HuH-7.5 (cell line): ENCODE measurements around the gene DDT.
"Not testable (repeated sequence)": the region's sequence is repeated elsewhere in the genome, so short reads cannot be mapped to it uniquely, and the experiment has no call there.

Source experiments
- DNase-seq: peaks from one replicate; pipeline ENCODE4 v3.0.0; 2011; ENCODE audit warnings: low spot score

Gene DDT

DNA sequence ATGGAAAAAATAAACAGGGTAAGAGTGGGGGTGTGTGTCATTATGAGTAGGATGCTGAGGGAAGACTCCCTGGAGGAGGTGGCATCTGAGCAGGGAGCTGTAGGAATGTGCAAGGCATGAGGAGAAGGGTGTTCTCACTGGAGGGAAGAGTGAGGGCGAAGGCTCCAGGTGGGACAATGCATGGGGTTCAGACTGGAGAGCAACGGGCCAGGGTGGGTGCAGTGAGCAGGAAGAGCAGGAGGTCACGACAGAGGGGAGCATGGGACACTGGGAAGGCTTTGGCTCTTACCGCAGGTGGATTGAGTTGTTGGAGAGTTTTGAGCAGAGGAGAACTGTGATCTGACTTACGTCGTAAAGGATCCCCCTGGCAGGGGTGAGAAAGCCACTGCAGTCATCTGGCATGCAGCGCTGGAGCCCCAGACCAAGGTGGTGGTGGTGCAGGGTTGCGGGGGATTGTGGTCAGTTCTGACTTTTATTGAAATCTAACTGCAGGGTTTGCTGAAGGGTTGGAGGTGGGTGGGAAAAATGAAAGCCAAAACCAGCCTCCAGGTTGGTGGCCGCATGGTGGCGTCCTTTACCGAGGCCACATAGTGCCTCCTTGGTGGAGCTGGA is 21.3 kb downstream of the DDT start:
- DNase-seq: not testable (repeated sequence)

DNA sequence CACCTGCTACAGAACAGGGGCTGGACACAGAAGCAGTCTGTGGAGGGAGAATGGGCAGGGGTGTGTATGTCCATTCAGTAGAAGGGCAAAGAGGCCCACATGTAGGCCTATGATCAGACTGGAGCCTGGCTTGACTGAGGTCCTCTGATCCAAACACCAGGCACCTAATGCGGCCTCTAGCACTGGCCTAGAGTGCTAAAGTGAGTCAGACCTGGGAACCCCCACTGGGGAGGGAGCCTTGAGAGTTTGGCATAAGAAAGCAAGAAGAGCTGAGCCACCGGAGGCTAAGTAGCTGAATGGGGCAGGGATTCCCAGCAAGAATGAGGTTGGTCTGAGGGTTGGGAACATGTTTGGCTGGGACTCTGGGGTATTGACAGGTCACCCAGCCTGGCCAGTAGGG is 22.9 kb downstream of the DDT start:
- DNase-seq: not testable (repeated sequence)

DNA sequence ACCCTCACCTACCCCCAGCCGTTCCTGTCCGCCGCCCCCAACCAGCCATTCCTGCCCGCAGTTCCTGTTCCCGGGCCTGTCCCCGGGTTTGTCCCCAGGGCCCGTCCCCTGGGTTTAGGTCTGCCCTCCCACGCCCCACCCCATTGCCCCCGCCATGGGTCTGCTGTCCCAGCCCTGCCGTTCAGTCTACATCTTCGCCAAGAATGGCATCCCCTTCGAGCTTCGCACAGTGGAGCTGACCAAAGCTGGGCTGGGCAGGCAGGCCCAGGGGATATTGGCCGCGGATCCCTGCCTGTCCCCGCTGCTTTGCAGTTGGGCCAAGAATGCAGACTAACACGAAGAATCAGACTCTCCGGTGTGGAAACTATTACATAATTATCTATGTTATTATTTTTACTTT is 24.5 kb downstream of the DDT start:
- DNase-seq: not testable (repeated sequence)

DNA sequence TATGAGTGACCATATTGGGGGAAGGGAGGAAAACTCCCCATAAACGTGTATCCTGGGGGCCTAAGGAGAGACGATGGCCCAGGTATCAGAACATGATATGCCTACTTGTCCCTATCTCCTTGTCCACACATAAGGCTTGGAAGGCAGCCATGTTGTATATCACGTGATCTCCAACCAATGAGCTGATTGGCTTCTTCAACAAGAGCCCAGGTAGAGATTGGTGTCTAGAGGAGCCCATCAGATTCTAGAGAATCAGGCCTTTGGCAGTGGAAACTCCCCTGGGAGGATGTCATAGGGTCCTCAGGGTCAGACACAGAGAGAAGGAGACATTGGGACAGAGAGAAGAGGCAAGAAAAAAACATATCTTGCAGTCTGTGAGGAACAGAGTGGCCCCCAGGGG is 26.9 kb downstream of the DDT start:
- not testable (repeated sequence) for DNase-seq

- not testable (repeated sequence) for DNase-seq
Measured at GRCh38 chr22:23940166-23940565, 34.1 kb downstream of the DDT start.

- no peak for DNase-seq
Measured at GRCh38 chr22:23939017-23939357, 35.3 kb downstream of the DDT start.

DNA sequence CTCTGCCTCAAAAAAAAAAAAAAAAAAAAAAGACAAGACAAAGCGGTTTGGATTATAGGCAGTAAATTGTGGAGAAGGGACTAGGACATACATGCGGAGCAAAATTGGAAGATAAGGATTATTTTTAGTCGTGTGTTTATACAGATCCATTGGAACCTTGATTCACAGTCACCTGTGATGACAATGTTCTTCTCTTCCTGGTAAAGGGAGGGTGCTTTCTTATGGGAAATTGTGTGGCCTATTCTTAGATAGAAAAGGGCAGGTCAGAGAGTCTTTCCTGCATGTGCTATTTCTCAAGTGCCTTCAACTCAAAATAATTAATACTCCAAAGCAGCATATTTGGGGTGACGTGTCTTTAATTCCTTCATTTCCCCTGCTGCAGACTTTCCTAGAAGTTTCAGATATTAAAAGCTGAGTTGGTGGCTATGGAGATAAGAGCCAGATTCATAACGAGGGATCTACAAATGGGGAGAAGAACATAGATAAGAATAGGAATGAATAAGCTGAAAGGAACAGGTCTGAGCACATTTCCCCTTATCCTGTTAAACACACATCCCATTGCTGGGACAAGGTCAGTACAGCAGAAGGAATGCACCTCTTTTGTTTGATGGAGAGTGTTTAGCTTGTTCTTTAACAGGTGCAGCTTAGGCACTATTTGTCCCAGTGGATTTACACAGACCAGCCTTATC is 35.8 kb downstream of the DDT start:
- DNase-seq: no peak

DNA sequence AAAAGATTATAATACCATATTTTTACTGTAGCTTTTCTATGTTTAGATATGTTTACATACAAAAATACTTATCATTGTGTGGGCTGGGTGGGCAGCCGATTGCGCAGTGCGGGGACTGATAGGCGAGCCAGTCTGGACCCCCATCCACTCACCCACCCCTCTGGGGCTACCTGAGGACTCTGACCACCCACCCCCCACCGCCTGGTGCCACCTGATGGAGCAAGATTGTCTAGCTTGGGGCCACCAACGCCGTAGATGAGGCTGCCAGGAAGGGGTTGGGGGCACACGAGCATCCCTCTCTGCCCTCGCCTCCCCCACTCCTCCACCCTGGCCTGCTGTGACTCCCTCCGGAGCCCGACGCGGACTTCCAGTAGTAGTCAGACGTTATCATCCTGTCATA is 47.7 kb downstream of the DDT start:
- DNase-seq: no peak

- no peak for DNase-seq
Measured at GRCh38 chr22:23925020-23925606, 49.1 kb downstream of the DDT start.

DNA sequence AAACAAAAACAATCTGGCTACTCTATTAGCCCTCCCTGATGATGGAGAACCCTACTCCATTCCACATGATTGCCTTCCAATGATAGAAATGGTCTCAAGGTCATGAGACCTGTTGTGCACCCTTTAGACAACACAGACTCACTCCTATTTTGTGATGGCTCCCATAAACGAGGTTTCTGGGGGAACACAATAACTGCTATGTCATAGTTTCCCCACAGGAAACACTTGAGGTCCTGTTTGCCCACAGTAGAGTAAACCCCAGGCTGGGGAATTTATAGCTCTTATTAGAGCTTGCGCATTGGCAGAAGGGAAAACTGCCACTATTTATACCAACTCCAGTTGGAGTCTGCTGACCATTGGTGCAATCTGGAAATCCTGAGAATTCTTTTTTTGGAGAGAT is 51.3 kb downstream of the DDT start:
- no peak for DNase-seq

DNA sequence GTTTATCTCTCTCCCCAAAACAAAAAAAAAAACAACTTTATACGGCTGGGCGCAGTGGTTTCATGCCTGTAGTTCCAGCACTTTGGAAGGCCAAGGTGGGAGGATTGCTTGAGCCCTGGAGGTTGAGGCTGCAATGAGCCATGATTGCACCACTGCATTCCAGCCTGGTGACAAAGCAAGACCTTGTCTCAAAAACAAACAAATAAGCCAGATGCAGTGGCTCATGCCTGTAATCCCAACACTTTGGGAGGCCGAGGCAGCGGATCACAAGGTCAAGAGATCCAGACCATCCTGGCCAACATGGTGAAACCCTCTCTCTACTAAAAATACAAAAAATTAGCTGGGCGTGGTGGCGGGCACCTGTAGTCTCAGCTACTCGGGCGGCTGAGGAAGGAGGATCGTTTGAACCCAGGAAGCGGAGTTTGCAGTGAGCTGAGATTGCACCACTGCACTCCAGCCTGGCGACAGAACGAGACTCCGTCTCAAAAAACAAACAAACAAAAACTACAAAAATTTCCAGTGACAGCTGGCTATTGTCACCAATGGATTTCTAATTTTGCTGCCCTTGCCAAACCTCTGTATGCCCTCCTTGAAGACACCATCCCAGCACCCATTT is 52.5 kb downstream of the DDT start:
- not testable (repeated sequence) for DNase-seq
